Uterus (tissue), 4 donors: ENCODE measurements around the gene MTREX. TPM values are rescaled to one million over a fixed set of nuclear protein-coding genes. Genes with fewer than 3 reads are reported as not detected.

Experiments used
- DNase-seq, 2 donors: peaks; one replicate each; pipeline ENCODE4 v3.0.0-alpha.2; 2019 to 2020
- H3K27ac ChIP-seq, 2 donors: fragments of 200-600 bp; sonication (generic); 1 replicate in 1 of 2; 2 replicates in 1 of 2; pipeline ENCODE4 v1.5.1; 2016 to 2018
- H3K27me3 ChIP-seq, 2 donors: fragments of 200-600 bp; sonication (generic); one replicate each; pipeline ENCODE4 v1.5.1; 2018 to 2019; ENCODE audit warnings: control low read depth in 1 of 2
- H3K36me3 ChIP-seq, 2 donors: fragments of 200-600 bp; sonication (generic); one replicate each; pipeline ENCODE4 v1.5.1; 2019; ENCODE audit warnings: control low read depth in 1 of 2
- H3K4me1 ChIP-seq, 2 donors: fragments of 200-600 bp; sonication (generic); one replicate each; pipeline ENCODE4 v1.5.1; 2018 to 2019; ENCODE audit warnings: control low read depth in 1 of 2
- H3K4me3 ChIP-seq, 2 donors: fragments of 200-600 bp; sonication (generic); 1 replicate in 1 of 2; 2 replicates in 1 of 2; pipeline ENCODE4 v1.5.1; 2018 to 2019; ENCODE audit warnings: mild to moderate bottlenecking in 1 of 2
- H3K9me3 ChIP-seq, 2 donors: fragments of 200-600 bp; sonication (generic); one replicate each; pipeline ENCODE4 v1.5.1; 2019; ENCODE audit warnings: control low read depth in 1 of 2
- POLR2A ChIP-seq, 2 donors: fragments of 450-650 bp; IDR thresholded peaks; one replicate each; pipeline ENCODE4 v1.6.1; 2016; ENCODE audit warnings: antibody characterized with exemption in 2 of 2, mild to moderate bottlenecking in 1 of 2, moderate library complexity in 1 of 2
- intact Hi-C: fragments of 100-400 bp; cut with DNase I; formaldehyde crosslinking; loops from one replicate; pipeline ENCODE4 v1.15.1; 2023; ENCODE audit warnings: low total_unique reads
- total RNA-seq, 4 donors: library from RNA; depleted of rRNA in 3 of 4; stranded (reverse); fragments of >200 nt in 3 of 4; gene quantifications; one replicate each; pipeline versions ENCODE4 v1.1.0 to v1.2.4, GENCODE V29; 2014 to 2023
- TF ChIP-seq, protein P1 (sequence below), 4 experiments: fragments of 200-600 bp in 2 of 4; fragments of 450-650 bp in 2 of 4; sonication (generic) in 2 of 4; IDR thresholded peaks; one replicate each; pipeline ENCODE4 v1.5.1; 2016 to 2019; ENCODE audit warnings: antibody characterized with exemption in 4 of 4, mild to moderate bottlenecking in 2 of 4, moderate library complexity in 1 of 4
- donor health status: DM: yes; HTN: yes; CAD: no.

Gene MTREX
- total RNA-seq, 4 donors from 2014 or later: 30.0 to 138 (median 59.2) TPM

DNA sequence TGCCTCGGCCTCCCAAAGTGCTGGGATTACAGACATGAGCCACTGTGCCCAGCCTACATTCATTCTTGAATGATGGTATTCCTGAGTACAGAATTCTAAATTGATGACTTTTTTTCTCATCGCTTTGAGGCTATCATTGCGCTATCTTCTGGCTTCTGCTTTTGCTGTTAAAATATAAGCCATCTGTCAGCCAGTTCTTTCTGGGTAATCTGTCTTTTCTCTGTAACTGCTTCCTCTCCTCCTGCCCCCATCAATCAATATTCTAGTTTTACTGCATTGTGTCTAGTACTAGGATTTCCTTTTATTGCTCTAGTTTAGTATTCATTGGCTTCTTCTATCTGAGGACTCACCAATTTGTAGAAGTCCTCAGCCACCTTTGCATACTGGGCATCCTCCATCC is 138.0 kb downstream of the MTREX start:
- TF ChIP-seq, protein P1, sequence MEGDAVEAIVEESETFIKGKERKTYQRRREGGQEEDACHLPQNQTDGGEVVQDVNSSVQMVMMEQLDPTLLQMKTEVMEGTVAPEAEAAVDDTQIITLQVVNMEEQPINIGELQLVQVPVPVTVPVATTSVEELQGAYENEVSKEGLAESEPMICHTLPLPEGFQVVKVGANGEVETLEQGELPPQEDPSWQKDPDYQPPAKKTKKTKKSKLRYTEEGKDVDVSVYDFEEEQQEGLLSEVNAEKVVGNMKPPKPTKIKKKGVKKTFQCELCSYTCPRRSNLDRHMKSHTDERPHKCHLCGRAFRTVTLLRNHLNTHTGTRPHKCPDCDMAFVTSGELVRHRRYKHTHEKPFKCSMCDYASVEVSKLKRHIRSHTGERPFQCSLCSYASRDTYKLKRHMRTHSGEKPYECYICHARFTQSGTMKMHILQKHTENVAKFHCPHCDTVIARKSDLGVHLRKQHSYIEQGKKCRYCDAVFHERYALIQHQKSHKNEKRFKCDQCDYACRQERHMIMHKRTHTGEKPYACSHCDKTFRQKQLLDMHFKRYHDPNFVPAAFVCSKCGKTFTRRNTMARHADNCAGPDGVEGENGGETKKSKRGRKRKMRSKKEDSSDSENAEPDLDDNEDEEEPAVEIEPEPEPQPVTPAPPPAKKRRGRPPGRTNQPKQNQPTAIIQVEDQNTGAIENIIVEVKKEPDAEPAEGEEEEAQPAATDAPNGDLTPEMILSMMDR (IDR thresholded peaks at IDR 0.05): no peak
- Histone ChIP-seq H3K27me3 (no peaks in the 10 kb centered on the region), H3K27ac (peak overlapping the region in 1 of 2 donors; percentile 68), H3K9me3 (no peaks in the 10 kb centered on the region), H3K4me3 (no peak overlapping the region), H3K36me3 (no peaks in the 10 kb centered on the region), H3K4me1 (peaks cover 5 to 14% of the 10 kb centered on the region in 2 donors)
- DNase-seq: no peak
- intact Hi-C loops: no loop called here

DNA sequence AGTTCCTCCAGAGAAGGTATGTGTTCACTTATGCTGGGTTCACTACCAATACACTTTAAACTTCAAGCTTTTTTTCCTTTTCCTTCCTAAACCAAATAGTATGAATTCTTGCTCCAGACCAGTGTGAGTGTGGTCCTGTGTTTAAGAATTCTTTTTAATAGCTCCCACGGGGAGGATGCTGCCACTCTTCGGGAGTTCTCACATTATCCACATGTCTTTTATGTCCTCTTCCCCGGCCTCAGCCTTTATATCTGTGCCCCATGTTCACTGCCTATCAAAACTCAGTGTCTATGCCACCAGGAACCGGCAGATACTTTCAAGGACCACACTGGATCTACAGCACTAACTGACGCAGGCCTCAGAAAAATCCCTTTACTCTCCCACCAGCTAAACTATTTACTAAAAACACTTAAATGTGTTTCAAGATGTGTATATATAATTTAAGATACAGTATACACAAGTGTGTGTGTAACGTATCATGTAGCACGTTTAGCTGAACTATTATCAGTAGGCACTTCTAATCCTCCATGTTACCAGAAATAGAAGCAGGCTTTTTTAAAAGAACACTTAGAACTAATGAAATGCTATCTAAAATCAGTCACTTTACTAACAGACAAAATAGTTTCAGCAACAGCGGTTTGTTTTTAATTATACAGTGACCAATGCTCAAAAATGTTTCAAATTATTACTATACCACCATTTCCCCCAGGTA is 139.0 kb downstream of the MTREX start:
- H3K4me1 ChIP-seq: peaks cover 0 to 4% of the 10 kb centered on the region in 2 donors
- intact Hi-C loops: no loop called here
- DNase-seq: no peak
- H3K4me3 ChIP-seq: no peak overlapping the region
- H3K27me3 ChIP-seq: no peaks in the 10 kb centered on the region
- peak overlapping the region; percentile 45 to 68 for H3K27ac ChIP-seq
- no peak for TF ChIP-seq POLR2A (IDR thresholded peaks at IDR 0.05)
- TF ChIP-seq, protein P1 (IDR thresholded peaks at IDR 0.05): no peak
- H3K36me3 ChIP-seq: no peaks in the 10 kb centered on the region
- no peaks in the 10 kb centered on the region for H3K9me3 ChIP-seq

DNA sequence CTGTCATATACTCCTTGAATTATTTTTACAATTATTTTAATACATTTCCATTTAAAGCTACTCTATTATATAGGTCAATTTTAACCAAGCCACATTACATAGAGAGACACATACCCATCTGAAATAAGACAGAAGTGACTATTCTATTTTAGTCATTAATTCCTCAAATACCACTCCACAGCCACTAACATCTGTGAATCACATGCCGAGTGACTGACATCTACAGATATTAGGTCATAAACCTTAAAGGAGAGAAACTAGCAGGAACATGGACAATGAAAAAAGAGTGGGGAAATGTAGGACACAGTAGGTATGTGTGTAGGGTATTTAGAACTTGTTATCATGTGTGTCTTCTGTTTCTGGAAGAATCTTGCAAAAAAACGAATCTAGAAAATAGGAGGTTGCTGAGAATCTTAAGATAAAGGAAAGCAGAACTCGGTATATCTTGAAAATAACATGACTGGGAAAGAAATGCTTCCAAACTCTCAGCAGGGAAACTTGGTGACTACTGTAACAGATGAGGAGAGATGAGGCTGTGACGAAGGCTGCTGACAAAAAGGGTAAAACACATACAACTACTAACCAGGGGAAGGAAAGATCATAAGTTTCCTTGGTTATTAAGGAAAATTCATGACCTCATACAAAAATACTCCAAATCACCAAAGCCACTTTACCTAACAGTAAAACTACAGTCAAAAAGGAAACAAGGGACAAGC is 142.4 kb downstream of the MTREX start:
- no peaks in the 10 kb centered on the region for H3K36me3 ChIP-seq
- intact Hi-C loops: no loop called here
- H3K27ac ChIP-seq: peak overlapping the region in 1 of 2 donors; percentile 64
- DNase-seq: no peak
- no peaks in the 10 kb centered on the region for H3K9me3 ChIP-seq
- no peaks in the 10 kb centered on the region for H3K4me1 ChIP-seq
- H3K4me3 ChIP-seq: no peak overlapping the region
- no peak for TF ChIP-seq POLR2A (IDR thresholded peaks at IDR 0.05)
- H3K27me3 ChIP-seq: no peaks in the 10 kb centered on the region

DNA sequence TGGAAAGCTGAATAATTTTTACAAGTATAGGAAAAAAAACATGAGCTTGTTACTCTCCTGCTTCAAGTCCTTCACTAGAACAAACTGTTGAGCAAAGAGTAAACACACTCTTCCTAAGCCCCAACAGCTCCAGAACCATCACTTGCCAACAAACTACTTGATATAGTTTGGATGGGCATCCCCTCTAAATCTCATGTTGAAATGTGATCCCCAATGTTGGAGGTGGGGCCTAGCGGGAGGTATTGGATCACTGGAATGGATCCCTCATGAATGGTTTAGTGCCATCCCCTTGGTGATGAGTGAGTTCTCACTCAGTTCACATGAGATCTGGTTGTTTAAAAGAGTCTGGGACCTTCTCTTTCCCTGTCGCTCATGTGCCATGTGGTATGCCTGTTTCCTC is 144.2 kb downstream of the MTREX start:
- no peak for TF ChIP-seq POLR2A (IDR thresholded peaks at IDR 0.05)
- TF ChIP-seq, protein P1 (IDR thresholded peaks at IDR 0.05): no peak
- H3K9me3 ChIP-seq: no peaks in the 10 kb centered on the region
- no peaks in the 10 kb centered on the region for H3K27me3 ChIP-seq
- no peak overlapping the region for H3K4me3 ChIP-seq
- peaks cover 0 to 4% of the 10 kb centered on the region in 2 donors for H3K4me1 ChIP-seq
- H3K27ac ChIP-seq: no peak overlapping the region
- DNase-seq: no peak
- H3K36me3 ChIP-seq: no peaks in the 10 kb centered on the region
- intact Hi-C loops: no loop called here

DNA sequence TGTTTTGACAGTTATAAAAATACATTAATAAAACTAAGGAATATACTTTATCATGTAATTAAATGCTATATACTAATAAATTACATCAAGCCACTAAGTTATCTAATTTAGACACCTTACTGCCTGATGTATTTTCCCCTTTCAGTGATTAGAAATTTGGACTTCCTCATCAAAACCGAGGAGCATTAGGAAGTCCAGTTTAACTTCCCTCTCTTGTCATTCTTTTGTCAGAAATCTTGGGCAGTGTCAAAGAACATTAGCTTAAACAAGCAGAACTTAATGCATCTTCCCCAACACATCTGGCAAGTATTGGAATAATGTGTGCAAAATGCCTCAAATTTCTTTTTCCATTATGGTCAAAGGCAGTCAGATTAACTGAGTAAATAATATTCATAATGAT is 145.4 kb downstream of the MTREX start:
- Histone ChIP-seq H3K9me3 (no peaks in the 10 kb centered on the region), H3K27me3 (no peaks in the 10 kb centered on the region), H3K4me3 (no peak overlapping the region), H3K4me1 (peaks cover 0 to 4% of the 10 kb centered on the region in 2 donors), H3K27ac (no peak overlapping the region), H3K36me3 (no peaks in the 10 kb centered on the region)
- intact Hi-C loops: no loop called here
- no peak for DNase-seq
- no peak for TF ChIP-seq POLR2A (IDR thresholded peaks at IDR 0.05)
- TF ChIP-seq, protein P1 (IDR thresholded peaks at IDR 0.05): no peak
